Choroid plexus epithelial cell (primary cell): ENCODE data around the gene ETV6.

Source experiments
- DNase-seq: peaks from one replicate; pipeline ENCODE4 v3.0.0-alpha.2; 2010; ENCODE audit warnings: low read depth
- H3K4me3 ChIP-seq: 2 replicates; pipeline ENCODE4 v1.5.1; 2011; ENCODE audit warnings: low read depth, mild to moderate bottlenecking, control low read depth, low read length, moderate library complexity
- CTCF ChIP-seq: conservative IDR thresholded peaks from 2 replicates; pipeline ENCODE4 v1.5.1; 2011; ENCODE audit warnings: low read depth, mild to moderate bottlenecking, control low read depth, inconsistent platforms, low read length, moderate library complexity

Gene ETV6

DNA sequence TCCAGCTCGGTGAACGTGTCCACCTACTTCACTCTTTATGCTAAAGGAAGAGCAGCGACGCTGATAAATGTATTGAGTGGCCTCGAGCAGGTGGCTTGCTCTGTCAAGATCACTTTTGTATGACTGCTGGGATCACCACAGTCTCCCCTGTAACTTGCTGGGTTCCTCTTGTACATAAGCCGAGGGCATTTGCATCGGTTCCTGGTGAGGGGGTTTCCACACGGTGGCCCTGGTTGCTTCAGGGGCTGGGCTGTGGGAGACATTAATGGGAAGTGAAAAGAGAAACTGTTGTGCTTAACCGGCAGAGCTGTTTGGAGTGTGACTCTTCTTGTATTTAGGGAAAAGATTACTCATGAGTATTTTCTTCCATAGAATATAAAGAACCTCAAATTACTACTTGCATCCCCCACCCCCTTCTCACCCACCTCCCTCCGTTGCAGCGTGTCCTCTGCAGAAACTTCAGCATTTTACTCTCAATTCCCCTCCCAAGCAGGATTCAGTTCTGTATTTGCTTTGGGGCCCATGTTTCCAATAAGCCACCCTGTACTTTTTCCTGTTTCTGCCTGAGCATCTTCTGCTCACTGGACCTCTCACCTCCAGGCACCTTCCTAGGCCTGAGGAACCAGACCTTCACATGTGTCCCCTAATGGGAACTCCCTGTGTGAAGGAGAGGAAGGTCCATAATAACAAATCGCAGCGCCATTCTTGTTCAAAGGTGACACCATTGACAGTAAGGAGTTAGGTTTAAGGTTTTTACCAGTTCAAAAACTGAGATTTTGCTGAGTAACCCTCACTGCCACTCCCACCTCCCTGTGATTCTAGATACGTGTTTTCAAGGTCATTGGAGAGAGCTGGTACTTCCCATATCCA lies 187.0 kb downstream of the ETV6 start:
- TF ChIP-seq CTCF, result no peak
- DNase-seq, result no peak
- H3K4me3 ChIP-seq, result no peak overlapping the region

- TF ChIP-seq CTCF, result no peak
- no peak for DNase-seq
- H3K4me3 ChIP-seq, result no peak overlapping the region
Observed at GRCh38 chr12:11837216-11837934, 187.9 kb downstream of the ETV6 start.

GRCh38 chr12:11838403-11838802 lies 188.9 kb downstream of the ETV6 start:
- H3K4me3 ChIP-seq, result no peak overlapping the region
- no peak for TF ChIP-seq CTCF
- DNase-seq, result no peak

- peak; percentile 49 for DNase-seq
- TF ChIP-seq CTCF, result no peak
- H3K4me3 ChIP-seq, result no peak overlapping the region
Observed at GRCh38 chr12:11839091-11839641, 189.7 kb downstream of the ETV6 start.

DNA sequence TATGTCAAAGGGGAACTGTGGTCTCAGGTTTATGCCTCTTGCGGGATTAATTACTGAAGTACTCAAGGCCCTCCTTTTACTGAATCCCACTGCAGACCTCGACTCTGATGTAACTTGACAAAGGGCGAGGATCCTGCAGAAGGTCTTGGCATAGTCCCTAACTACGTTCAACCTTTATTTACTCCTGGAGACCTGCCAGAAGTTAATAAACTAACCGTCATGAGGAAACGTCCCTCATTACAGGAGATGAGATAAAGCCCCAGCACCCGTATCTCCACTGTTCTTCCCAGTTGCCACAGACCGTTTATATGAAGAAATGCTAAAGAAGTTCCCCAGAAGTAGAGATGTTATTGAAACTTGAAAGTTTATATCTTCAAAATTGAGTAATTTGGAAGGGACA lies 190.9 kb downstream of the ETV6 start:
- no peak for TF ChIP-seq CTCF
- no peak for DNase-seq
- H3K4me3 ChIP-seq, result no peak overlapping the region

DNA sequence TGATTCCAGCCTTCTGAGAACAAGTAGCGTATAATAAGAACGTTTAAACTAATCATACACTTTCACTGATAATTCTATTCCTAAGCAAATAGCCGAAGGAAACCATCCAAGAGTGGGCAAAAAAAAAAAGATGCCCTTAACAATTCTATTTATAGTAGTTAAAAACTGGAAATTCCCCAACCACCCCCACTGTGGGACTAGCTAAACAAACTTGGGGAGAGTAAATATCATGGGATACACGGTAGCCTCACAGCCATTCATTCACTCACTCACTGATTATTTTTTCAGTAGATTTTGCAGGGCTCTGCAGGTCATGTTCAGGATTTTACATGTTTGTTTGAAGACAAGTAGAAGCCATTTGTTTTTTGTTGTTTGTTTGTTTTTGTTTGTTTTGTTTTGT lies 197.0 kb downstream of the ETV6 start:
- no peak overlapping the region for H3K4me3 ChIP-seq
- TF ChIP-seq CTCF, result no peak
- no peak for DNase-seq
